Kidney (tissue), 14 donors: Measurements from ENCODE around the gene ERGIC1. TPM values are rescaled to one million over a fixed set of nuclear protein-coding genes. Genes with fewer than 3 reads are reported as not detected.

Experiments used
- DNase-seq, 5 donors: peaks; one replicate each; pipeline ENCODE4 v3.0.0-alpha.2; 2013 to 2020
- FAIRE-seq: peaks from 2 replicates; lab custom pipeline; 2012; peaks lifted over from hg19 to GRCh38; lab: Jason Lieb, UNC
- H3K27ac ChIP-seq, 2 donors: one replicate each; pipeline ENCODE4 v1.7.0; 2013; ENCODE audit warnings: low read depth in 2 of 2, low read length in 2 of 2, inconsistent platforms in 1 of 2
- H3K27me3 ChIP-seq: one replicate; pipeline ENCODE4 v1.7.1; 2013; ENCODE audit warnings: low read length, inconsistent platforms; ENCODE audit not compliant: control insufficient read depth, insufficient read depth
- H3K36me3 ChIP-seq, 3 donors: one replicate each; pipeline versions ENCODE4 v1.7.0 to v1.7.1; 2013; ENCODE audit warnings: low read length in 3 of 3, control low read depth in 1 of 3, inconsistent platforms in 1 of 3; ENCODE audit not compliant: insufficient read depth in 3 of 3, control insufficient read depth in 2 of 3
- H3K4me1 ChIP-seq, 3 donors: one replicate each; pipeline versions ENCODE4 v1.7.0 to v1.7.1; 2013; ENCODE audit warnings: low read length in 3 of 3, inconsistent platforms in 1 of 3, low read depth in 1 of 3; ENCODE audit not compliant: control insufficient read depth in 2 of 3, insufficient read depth in 2 of 3
- H3K4me3 ChIP-seq, 3 donors: one replicate each; pipeline versions ENCODE4 v1.7.0 to v1.8.1; 2013; ENCODE audit warnings: low read length in 3 of 3, control low read depth in 1 of 3, inconsistent platforms in 1 of 3
- H3K9ac ChIP-seq, 3 donors: one replicate each; pipeline versions ENCODE4 v1.7.0 to v1.7.1; 2013; ENCODE audit warnings: low read length in 3 of 3, control low read depth in 1 of 3, inconsistent platforms in 1 of 3
- H3K9me3 ChIP-seq, 3 donors: one replicate each; pipeline versions ENCODE4 v1.7.0 to v1.7.1; 2013; ENCODE audit warnings: low read length in 3 of 3, control low read depth in 1 of 3, inconsistent platforms in 1 of 3; ENCODE audit not compliant: control insufficient read depth in 2 of 3, insufficient read depth in 1 of 3
- intact Hi-C: fragments of 100-400 bp; cut with DNase I; formaldehyde crosslinking; loops from one replicate; pipeline ENCODE4 v1.11.1; 2022
- polyA plus RNA-seq: library from polyadenylated mRNA; stranded (reverse); fragments of 350-450 nt; fragmentation: Illumina TruSeq; extraction: RNeasy Lipid Tissue Mini Kit (QIAGEN cat#74804); gene quantifications from one replicate; pipeline ENCODE4 v1.2.3, GENCODE V29; 2014; ENCODE audit warnings: low read depth, low replicate concordance; ENCODE audit not compliant: insufficient read depth
- total RNA-seq: library from RNA; stranded (reverse); fragmentation: NEBNext Ultra II Directional; extraction: Animal tissue kit (Norgen Biotek cat#: 25700); gene quantifications from one replicate; pipeline ENCODE4 v1.2.1, GENCODE V29; 2021
- TF ChIP-seq, protein P1 (sequence below): IDR thresholded peaks from 3 replicates; pipeline ENCODE4 v1.5.1; 2012; ENCODE audit warnings: mild to moderate bottlenecking, moderate library complexity, borderline replicate concordance; ENCODE audit not compliant: insufficient read depth; ENCODE audit errors: extremely low read depth
- donor health status: control.
- donor health status: control.
- donor health status: control.
- donor health status: control.
- donor health status: control.
- donor health status: DM: yes; HTN: yes; CAD: no.
- donor health status: Normal renal cell carcinoma (clear cell type).

ERGIC1 gene
- total and polyA plus RNA-seq, 2 donors from 2014 or later, result 88.0 to 183 TPM

DNA sequence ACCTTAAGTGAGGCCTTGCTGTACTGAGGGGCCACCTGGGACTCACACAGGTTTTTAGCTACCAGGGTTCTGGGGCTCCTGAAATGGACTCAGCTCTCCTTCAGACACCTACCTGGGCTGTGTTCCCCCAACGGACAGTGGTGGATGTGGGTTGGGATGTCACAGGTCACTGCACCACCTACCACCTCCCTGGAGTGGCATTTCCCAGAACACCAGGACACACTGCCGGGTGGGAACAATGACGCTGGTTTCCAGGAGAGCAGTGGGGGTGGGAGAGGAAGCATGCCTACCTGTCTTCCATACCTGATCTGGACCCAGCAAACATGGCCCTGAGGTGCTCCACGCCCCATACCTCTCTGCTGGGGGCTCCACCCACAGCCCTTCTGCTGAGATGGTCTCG, 20.9 kb downstream of the ERGIC1 start:
- TF ChIP-seq, protein P1, sequence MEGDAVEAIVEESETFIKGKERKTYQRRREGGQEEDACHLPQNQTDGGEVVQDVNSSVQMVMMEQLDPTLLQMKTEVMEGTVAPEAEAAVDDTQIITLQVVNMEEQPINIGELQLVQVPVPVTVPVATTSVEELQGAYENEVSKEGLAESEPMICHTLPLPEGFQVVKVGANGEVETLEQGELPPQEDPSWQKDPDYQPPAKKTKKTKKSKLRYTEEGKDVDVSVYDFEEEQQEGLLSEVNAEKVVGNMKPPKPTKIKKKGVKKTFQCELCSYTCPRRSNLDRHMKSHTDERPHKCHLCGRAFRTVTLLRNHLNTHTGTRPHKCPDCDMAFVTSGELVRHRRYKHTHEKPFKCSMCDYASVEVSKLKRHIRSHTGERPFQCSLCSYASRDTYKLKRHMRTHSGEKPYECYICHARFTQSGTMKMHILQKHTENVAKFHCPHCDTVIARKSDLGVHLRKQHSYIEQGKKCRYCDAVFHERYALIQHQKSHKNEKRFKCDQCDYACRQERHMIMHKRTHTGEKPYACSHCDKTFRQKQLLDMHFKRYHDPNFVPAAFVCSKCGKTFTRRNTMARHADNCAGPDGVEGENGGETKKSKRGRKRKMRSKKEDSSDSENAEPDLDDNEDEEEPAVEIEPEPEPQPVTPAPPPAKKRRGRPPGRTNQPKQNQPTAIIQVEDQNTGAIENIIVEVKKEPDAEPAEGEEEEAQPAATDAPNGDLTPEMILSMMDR, result no peak
- peaks cover 0 to 62% (median 60%) of the 10 kb centered on the region in 3 donors for H3K4me1 ChIP-seq
- DNase-seq, result peak in 1 of 5 donors; percentile 88
- no peaks in the 10 kb centered on the region for H3K36me3 ChIP-seq
- no peaks in the 10 kb centered on the region for H3K9me3 ChIP-seq
- no peak for FAIRE-seq
- no peaks in the 10 kb centered on the region for H3K27me3 ChIP-seq
- no peak overlapping the region for H3K4me3 ChIP-seq
- H3K9ac ChIP-seq, result peak overlapping the region in 1 of 3 donors; percentile 35
- intact Hi-C loops, result no loop called here
- H3K27ac ChIP-seq, result peak overlapping the region; percentile 76 to 79

DNA sequence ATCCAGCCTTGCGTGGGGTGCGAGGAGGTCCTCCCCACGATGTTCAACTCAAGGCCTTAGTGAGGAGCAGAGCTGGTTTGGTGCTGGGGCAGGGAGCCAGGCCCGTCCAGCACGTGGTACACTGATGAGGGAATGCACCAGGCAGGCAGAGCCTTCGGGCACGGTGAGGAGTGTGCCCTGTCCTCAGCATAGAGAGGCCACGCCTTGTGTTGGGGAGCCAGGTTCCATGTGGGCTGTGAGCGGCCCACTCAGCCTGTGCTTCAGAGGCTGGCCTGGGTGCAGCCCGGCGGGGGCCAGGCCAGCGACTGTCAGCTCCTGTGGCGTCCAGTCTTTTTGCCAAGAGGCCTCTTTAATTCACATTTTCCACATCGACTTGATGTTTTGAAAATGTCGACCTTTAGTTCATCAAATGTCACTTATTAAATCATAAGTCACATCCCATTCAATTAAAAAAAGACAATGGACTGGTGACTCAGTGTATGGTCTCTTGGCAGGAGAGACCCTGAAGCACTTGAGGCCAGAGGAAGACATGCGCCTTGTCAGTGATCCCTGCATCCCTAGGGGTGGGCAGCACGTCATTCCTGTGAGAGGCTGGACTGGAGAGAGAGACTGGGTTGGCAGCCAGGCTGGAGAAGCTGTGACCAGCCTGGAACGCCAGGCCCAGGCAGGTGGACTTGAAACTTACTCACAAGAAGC, 21.7 kb downstream of the ERGIC1 start:
- intact Hi-C loops, result no loop called here
- Histone ChIP-seq H3K27ac (peak overlapping the region; percentile 76 to 79), H3K36me3 (no peaks in the 10 kb centered on the region), H3K4me3 (no peak overlapping the region), H3K9me3 (no peaks in the 10 kb centered on the region), H3K4me1 (peaks cover 0 to 67% (median 66%) of the 10 kb centered on the region in 3 donors), H3K9ac (no peak overlapping the region), H3K27me3 (no peaks in the 10 kb centered on the region)
- TF ChIP-seq, protein P1, result no peak
- DNase-seq (no peak), FAIRE-seq (no peak)

DNA sequence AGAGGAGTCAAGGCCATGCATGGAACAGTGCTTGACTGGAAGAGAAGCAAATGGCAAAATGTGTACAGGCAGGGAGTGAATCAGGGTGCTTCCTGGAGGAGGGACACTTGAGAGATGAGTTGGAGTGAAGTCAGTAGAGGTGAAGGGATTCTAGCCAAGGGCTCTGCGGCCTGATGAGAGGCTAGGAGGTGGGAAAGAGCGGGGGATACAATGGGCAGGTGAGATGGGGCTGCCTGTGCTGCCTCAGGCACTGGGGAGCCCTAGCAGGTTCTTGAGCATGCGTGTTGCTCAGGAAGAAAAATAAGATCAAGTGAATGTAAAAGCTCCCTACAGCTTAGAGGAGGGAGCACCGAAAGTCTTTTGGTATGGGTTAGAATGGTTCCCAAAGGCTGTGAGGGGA, 22.3 kb downstream of the ERGIC1 start:
- DNase-seq, result no peak
- intact Hi-C loops, result no loop called here
- no peak overlapping the region for H3K9ac ChIP-seq

More for the DNA sequence above, 22.3 kb downstream of the ERGIC1 start:
- Histone ChIP-seq H3K4me3 (no peak overlapping the region), H3K27me3 (no peaks in the 10 kb centered on the region), H3K36me3 (no peaks in the 10 kb centered on the region), H3K27ac (peak overlapping the region; percentile 76 to 79), H3K4me1 (peaks cover 0 to 73% (median 71%) of the 10 kb centered on the region in 3 donors), H3K9me3 (no peaks in the 10 kb centered on the region)
- TF ChIP-seq, protein P1, result no peak
- no peak for FAIRE-seq
